Activated B cell treated with CpG ODN at 0.5 μM for 24 hours (primary cell): ENCODE results near the gene ADPRHL1. TPM values are rescaled to one million over a fixed set of nuclear protein-coding genes. Genes with fewer than 3 reads are reported as not detected.

Experiments
- ATAC-seq: fragments of 200-7000 bp; cut with Tn5 transposase; one replicate; pipeline ENCODE4 v1.10.0; 2021; ENCODE audit warnings: low read depth, mild to moderate bottlenecking, moderate library complexity
- CTCF ChIA-PET: fragments of 350-600 bp; sonication (Branson Sonifier 250); formaldehyde crosslinking; loops from one replicate; lab custom pipeline; 2021; ENCODE audit warnings: antibody characterized with exemption; lab: Charles Lee
- POLR2A ChIA-PET: fragments of 350-600 bp; sonication (Branson Sonifier 250); formaldehyde crosslinking; loops from one replicate; lab custom pipeline; 2021; ENCODE audit warnings: antibody characterized with exemption; lab: Charles Lee
- DNase-seq: peaks from one replicate; pipeline ENCODE4 v3.0.0; 2022
- H3K27ac Mint-ChIP-seq: one replicate; pipeline ENCODE4 v1.8.0; 2020; ENCODE audit warnings: mixed read lengths
- H3K27me3 Mint-ChIP-seq: one replicate; pipeline ENCODE4 v1.8.0; 2021; ENCODE audit warnings: mixed read lengths
- H3K36me3 Mint-ChIP-seq: one replicate; pipeline ENCODE4 v1.8.0; 2021; ENCODE audit warnings: low read depth, mixed read lengths
- H3K4me1 Mint-ChIP-seq: one replicate; pipeline ENCODE4 v1.8.0; 2021; ENCODE audit warnings: mixed read lengths
- H3K4me3 Mint-ChIP-seq: one replicate; pipeline ENCODE4 v1.8.0; 2020; ENCODE audit warnings: mild to moderate bottlenecking, mixed read lengths
- H3K9me3 Mint-ChIP-seq: one replicate; pipeline ENCODE4 v1.8.0; 2020; ENCODE audit warnings: mixed read lengths
- CTCF ChIP-seq: fragments of 200-600 bp; IDR thresholded peaks from one replicate; pipeline ENCODE4 v1.8.0; 2022; ENCODE audit warnings: antibody characterized with exemption, mild to moderate bottlenecking
- intact Hi-C: fragments of 100-400 bp; cut with micrococcal nuclease; formaldehyde crosslinking; loops from one replicate; pipeline ENCODE4 v1.15.1; 2024
- total RNA-seq: library from RNA; stranded (reverse); gene quantifications from 2 replicates; pipeline ENCODE4 v1.2.3, GENCODE V29; 2022

The ADPRHL1 gene
- 0.84 and 0.93 TPM in 2 replicates for total RNA-seq

GRCh38 chr13:113452942-113453901 lies at the start of gene ADPRHL1:
TSS of gene ADPRHL1 (minus strand) at chr13:113453488. CDS start at chr13:113453437, 51 bp downstream.
- no peak for ATAC-seq
- no peaks in the 10 kb centered on the region for H3K27me3 Mint-ChIP-seq
- ChIA-PET CTCF (no interaction called here), POLR2A (no interaction called here)
- H3K4me3 Mint-ChIP-seq: no peak within 1 kb of the TSS
- H3K27ac Mint-ChIP-seq: no peak within 1 kb of the TSS
- H3K36me3 Mint-ChIP-seq: peaks cover 39% of the 10 kb centered on the region
- no peaks in the 10 kb centered on the region for H3K9me3 Mint-ChIP-seq
- TF ChIP-seq CTCF: no peak
- DNase-seq: no peak
- intact Hi-C loops: loop anchor here (5.0 kb wide), 1 partner anchor 246 kb away; the partner anchor contains the start of genes CUL4A and PCID2
- H3K4me1 Mint-ChIP-seq: peaks cover 7% of the 10 kb centered on the region

- ChIA-PET CTCF (no interaction called here), POLR2A (no interaction called here)
- Mint-ChIP-seq H3K27me3 (no peaks in the 10 kb centered on the region), H3K4me3 (no peak overlapping the region), H3K4me1 (no peaks in the 10 kb centered on the region), H3K36me3 (peaks cover 70% of the 10 kb centered on the region), H3K9me3 (no peaks in the 10 kb centered on the region), H3K27ac (no peak overlapping the region)
- DNase-seq (no peak), ATAC-seq (no peak)
- intact Hi-C loops: no loop called here
- no peak for TF ChIP-seq CTCF
Observed at GRCh38 chr13:113502686-113503085, 49.4 kb upstream of the ADPRHL1 start.

DNA sequence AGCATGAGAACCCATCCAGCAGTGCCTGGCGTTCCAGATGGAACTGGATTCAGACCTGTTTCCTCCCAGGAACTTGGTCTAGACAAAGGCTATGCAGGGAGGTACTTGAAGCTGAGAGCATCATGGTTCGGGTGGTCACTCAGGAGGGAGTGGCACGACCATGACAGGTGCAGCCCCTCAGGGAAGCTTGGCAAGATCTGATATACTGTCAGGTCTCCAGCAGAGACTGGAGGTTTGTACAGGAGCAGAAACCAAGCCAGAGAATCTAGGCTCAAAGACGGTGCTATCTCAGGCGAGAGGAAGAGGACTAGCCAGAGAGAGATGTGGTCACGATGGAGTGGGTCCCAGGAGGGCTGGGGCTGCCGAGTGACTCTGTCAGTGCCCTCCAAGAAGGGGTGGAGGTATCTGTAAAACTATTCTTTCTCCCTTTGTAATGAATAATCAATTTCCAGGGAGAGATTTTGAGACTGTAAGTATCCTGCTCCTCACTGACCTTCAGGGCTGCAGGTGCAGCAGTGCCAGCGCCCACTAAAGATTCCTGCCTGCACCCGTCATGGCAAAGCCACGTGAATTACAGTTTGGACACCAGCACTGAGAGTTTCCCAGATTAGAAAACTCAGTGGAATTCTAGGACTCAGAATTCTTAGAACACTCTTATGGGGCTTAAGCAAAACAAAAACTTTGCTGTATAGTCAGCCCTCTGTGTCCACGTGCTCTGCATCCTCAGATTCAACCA lies 47.4 kb upstream of the ADPRHL1 start:
- Mint-ChIP-seq H3K27ac (no peak overlapping the region), H3K36me3 (peaks cover 78% of the 10 kb centered on the region)

DNA sequence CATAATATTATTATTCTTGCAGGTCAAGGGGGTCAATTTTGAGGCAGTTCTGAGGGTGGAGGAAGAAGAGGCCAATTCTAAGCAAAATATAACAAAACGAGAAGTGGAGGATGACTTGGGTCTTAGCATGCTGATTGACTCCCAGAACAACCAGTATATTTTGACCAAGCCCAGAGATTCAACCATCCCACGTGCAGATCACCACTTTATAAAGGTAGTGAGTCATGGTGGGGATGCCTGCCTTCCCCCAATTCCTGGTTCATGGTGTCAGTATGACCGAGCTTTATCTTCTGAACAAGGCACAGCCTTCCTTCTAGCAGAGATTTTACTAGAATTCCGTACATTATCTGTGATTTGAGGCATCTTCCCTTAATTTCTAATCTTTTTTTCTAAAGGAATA lies 46.6 kb upstream of the ADPRHL1 start:
- CTCF ChIA-PET: no interaction called here
- H3K27ac Mint-ChIP-seq: no peak overlapping the region
- no peak for TF ChIP-seq CTCF
- peaks cover 78% of the 10 kb centered on the region for H3K36me3 Mint-ChIP-seq
- H3K9me3 Mint-ChIP-seq: no peaks in the 10 kb centered on the region
- DNase-seq: no peak
- H3K4me3 Mint-ChIP-seq: no peak overlapping the region
- no peaks in the 10 kb centered on the region for H3K27me3 Mint-ChIP-seq
- ATAC-seq: no peak
- H3K4me1 Mint-ChIP-seq: no peaks in the 10 kb centered on the region
- POLR2A ChIA-PET: no interaction called here
- intact Hi-C loops: no loop called here

More for the DNA sequence above, 47.4 kb upstream of the ADPRHL1 start:
- TF ChIP-seq CTCF: no peak
- CTCF ChIA-PET: no interaction called here
- ATAC-seq: no peak
- POLR2A ChIA-PET: no interaction called here
- DNase-seq: no peak
- Mint-ChIP-seq H3K9me3 (no peaks in the 10 kb centered on the region), H3K4me1 (no peaks in the 10 kb centered on the region), H3K4me3 (no peak overlapping the region), H3K27me3 (no peaks in the 10 kb centered on the region)
- intact Hi-C loops: no loop called here

DNA sequence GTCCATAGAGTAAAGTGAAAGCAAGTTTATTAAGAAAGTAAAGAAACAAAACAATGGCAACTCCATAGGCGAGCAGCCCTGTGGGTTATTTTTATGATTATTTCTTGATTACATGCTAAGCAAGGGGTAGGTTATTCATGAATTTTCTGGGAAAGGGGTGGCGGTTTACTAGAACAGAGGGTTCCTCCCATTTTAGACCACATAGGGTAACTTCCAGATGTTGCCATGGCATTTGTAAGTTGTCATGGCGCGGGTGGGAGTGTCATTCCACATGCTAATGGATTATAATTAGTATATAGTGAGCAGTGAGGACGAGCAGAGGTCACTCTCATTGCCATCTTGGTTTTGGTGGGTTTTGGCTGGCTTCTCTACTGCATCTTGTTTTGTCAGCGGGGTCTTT lies 45.6 kb upstream of the ADPRHL1 start:
- ATAC-seq: no peak
- POLR2A ChIA-PET: no interaction called here
- CTCF ChIA-PET: no interaction called here
- no peak for TF ChIP-seq CTCF
- Mint-ChIP-seq H3K4me1 (peaks cover 5% of the 10 kb centered on the region), H3K4me3 (no peak overlapping the region), H3K36me3 (peaks cover 76% of the 10 kb centered on the region), H3K27me3 (no peaks in the 10 kb centered on the region), H3K9me3 (no peaks in the 10 kb centered on the region), H3K27ac (no peak overlapping the region)
- intact Hi-C loops: no loop called here
- DNase-seq: no peak
